Skeletal muscle tissue (tissue), 4 donors: ENCODE data around the gene INPP1. TPM values are rescaled to one million over a fixed set of nuclear protein-coding genes. Genes with fewer than 3 reads are reported as not detected.
"Not testable (repeated sequence)": the region's sequence is repeated elsewhere in the genome, so short reads cannot be mapped to it uniquely, and the experiment has no call there.

Experiments used
- H3K27ac ChIP-seq: one replicate; pipeline ENCODE4 v1.7.0; 2013; ENCODE audit warnings: mild to moderate bottlenecking, low read depth, low read length, inconsistent platforms
- H3K27me3 ChIP-seq, 3 donors: one replicate each; pipeline ENCODE4 v1.7.0; 2013; ENCODE audit warnings: low read length in 3 of 3; ENCODE audit not compliant: control insufficient read depth in 3 of 3, insufficient read depth in 3 of 3
- H3K36me3 ChIP-seq, 3 donors: one replicate each; pipeline ENCODE4 v1.7.0; 2013; ENCODE audit warnings: low read length in 3 of 3; ENCODE audit not compliant: control insufficient read depth in 3 of 3, insufficient read depth in 3 of 3
- H3K4me1 ChIP-seq, 3 donors: one replicate each; pipeline ENCODE4 v1.7.0; 2013; ENCODE audit warnings: low read length in 3 of 3, mild to moderate bottlenecking in 3 of 3; ENCODE audit not compliant: control insufficient read depth in 3 of 3, insufficient read depth in 3 of 3
- H3K4me3 ChIP-seq, 3 donors: one replicate each; pipeline ENCODE4 v1.7.0; 2013; ENCODE audit warnings: low read length in 3 of 3
- H3K9ac ChIP-seq, 3 donors: one replicate each; pipeline ENCODE4 v1.7.0; 2013; ENCODE audit warnings: low read length in 3 of 3, mild to moderate bottlenecking in 3 of 3, moderate library complexity in 2 of 3, low read depth in 1 of 3
- H3K9me3 ChIP-seq, 3 donors: one replicate each; pipeline ENCODE4 v1.7.0; 2013; ENCODE audit warnings: low read length in 3 of 3; ENCODE audit not compliant: control insufficient read depth in 3 of 3
- total RNA-seq: library from RNA; depleted of rRNA; stranded (reverse); fragments of >200 nt; gene quantifications from one replicate; pipeline ENCODE4 v1.2.3, GENCODE V29; 2014
- donor health status: Osteomylitis.

The INPP1 gene
- total RNA-seq, 1 donor from 2014 or later: 8.4 TPM

DNA sequence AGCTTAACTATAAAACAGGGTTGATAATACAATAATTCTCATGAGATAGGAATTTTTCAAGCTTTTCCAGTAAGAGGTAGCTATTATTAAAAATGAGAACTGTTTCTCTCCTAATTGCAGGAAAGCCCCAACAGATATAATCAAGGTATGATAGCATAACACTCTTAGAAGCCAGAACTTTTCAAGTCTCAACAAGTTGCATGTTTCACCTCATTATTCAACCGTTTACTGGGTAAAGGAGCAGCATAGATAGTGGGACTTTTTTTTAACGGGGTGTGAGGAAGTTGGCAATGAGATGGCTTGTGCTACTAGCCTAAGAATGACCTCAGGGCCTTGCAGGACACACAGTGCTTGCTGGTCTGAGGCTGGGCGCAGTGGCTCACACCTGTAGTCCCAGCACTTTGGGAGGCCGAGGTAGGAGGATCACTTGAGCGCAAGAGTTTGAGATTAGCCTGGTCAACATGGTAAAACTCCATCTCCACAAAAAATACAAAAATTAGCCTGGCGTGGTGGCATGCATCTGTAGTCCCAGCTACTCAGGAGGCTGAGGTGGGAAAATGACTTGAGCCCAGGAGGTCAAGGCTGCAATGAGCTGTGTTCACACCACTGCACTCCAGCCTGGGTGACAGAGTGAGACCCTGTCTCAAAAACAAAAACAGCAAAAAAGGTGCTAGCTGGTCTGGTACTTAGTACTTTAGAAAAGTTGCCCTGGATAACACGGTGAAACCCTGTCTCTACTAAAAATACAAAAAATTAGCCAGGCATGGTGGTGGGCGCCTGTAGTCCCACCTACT lies 15.5 kb downstream of the INPP1 start:
- not testable (repeated sequence) for H3K4me3 ChIP-seq, H3K9me3 ChIP-seq, H3K9ac ChIP-seq, H3K27me3 ChIP-seq, H3K36me3 ChIP-seq
- peaks cover 9 to 30% (median 25%) of the 10 kb centered on the region in 3 donors for H3K4me1 ChIP-seq
- H3K27ac ChIP-seq: peak overlapping the region; percentile 57

DNA sequence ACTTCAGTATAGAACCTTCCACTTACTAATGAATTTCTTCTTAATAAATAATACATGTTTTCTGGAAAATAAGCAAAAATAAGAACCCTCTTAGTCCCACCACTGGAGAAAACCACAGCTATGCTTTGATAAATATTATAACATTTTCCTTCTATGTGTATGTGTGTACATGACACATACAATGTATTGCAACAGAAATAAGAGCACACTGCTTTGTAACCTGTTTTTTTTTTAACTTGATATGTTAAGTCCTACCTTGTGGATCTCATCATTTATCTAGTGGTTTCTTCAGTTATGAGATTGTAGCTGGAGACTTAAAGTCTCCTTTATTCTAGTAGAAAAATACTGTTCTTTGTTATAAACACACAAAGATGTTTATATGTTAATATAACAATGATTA lies 17.2 kb downstream of the INPP1 start:
- Histone ChIP-seq H3K4me1 (peaks cover 5 to 24% (median 18%) of the 10 kb centered on the region in 3 donors), H3K4me3 (no peak overlapping the region), H3K36me3 (peaks cover 0 to 11% (median 3%) of the 10 kb centered on the region in 3 donors), H3K27ac (no peak overlapping the region), H3K9ac (no peak overlapping the region), H3K27me3 (no peaks in the 10 kb centered on the region), H3K9me3 (no peaks in the 10 kb centered on the region)

DNA sequence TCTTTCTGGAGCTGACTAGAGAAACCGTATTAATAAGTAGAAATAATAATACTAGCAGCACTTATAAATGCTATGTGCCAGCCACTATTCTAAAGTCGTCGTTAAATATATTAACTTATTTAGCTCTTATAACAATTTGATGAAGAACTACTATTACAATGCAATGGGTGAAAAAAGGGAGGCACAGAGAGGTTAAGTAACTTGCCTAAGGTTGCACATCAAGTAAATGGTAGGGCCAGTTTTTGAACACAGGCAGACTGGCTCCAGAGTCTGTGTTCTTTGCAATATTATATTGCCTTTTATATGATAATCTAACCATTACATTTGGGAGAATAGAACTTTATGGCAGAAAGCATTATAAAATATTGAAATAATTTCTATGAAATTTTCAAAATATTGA lies 17.6 kb downstream of the INPP1 start:
- Histone ChIP-seq H3K4me1 (peaks cover 5 to 24% (median 17%) of the 10 kb centered on the region in 3 donors), H3K27ac (no peak overlapping the region), H3K36me3 (peaks cover 0 to 15% (median 3%) of the 10 kb centered on the region in 3 donors), H3K27me3 (no peaks in the 10 kb centered on the region), H3K9me3 (no peaks in the 10 kb centered on the region), H3K4me3 (no peak overlapping the region), H3K9ac (no peak overlapping the region)

DNA sequence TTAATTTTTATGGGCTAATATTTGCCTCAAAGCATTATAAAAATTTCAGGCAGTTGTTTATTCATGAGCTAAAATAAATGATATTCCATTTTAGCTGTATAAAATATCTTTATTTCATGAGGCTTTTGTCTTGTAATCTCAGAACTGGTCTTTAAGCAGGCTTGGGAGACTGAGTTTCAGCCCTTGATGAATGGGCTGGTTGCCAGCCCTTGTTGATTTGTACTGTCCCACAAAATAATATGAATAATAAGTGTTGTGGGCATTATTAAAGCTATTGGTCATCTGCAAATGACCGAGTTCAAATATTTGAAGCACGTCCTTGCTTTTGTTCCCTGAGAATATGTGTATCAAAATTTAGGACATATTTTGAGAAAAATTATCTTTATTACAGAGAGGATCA lies 18.2 kb downstream of the INPP1 start:
- H3K36me3 ChIP-seq: peaks cover 0 to 21% (median 7%) of the 10 kb centered on the region in 3 donors
- H3K9me3 ChIP-seq: no peaks in the 10 kb centered on the region
- no peak overlapping the region for H3K4me3 ChIP-seq
- no peak overlapping the region for H3K27ac ChIP-seq
- H3K27me3 ChIP-seq: no peaks in the 10 kb centered on the region
- H3K4me1 ChIP-seq: peaks cover 5 to 24% (median 12%) of the 10 kb centered on the region in 3 donors
- H3K9ac ChIP-seq: no peak overlapping the region

DNA sequence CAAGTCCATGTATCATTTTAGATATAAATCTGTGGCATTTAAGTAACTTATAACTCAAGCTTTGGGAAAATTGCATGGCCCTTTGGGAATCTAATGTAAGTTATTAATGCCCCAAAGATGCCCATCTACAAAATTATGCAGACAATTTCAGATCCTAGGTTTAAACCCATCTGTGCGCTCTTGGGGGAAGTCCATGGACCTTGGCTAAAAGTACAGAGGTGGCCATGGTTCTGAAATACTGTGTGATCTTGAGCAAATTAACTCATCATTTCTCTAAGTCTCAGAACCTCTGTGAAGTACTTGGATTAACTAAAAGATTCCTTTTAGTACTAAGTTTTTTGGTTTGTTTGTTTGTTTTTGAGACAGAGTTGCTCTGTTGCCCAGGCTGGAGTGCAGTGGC lies 19.5 kb downstream of the INPP1 start:
- H3K9me3 ChIP-seq: no peaks in the 10 kb centered on the region
- H3K27ac ChIP-seq: no peak overlapping the region
- no peaks in the 10 kb centered on the region for H3K27me3 ChIP-seq
- peaks cover 0 to 22% (median 13%) of the 10 kb centered on the region in 3 donors for H3K36me3 ChIP-seq
- peaks cover 5 to 21% (median 12%) of the 10 kb centered on the region in 3 donors for H3K4me1 ChIP-seq
- H3K9ac ChIP-seq: no peak overlapping the region
- no peak overlapping the region for H3K4me3 ChIP-seq

DNA sequence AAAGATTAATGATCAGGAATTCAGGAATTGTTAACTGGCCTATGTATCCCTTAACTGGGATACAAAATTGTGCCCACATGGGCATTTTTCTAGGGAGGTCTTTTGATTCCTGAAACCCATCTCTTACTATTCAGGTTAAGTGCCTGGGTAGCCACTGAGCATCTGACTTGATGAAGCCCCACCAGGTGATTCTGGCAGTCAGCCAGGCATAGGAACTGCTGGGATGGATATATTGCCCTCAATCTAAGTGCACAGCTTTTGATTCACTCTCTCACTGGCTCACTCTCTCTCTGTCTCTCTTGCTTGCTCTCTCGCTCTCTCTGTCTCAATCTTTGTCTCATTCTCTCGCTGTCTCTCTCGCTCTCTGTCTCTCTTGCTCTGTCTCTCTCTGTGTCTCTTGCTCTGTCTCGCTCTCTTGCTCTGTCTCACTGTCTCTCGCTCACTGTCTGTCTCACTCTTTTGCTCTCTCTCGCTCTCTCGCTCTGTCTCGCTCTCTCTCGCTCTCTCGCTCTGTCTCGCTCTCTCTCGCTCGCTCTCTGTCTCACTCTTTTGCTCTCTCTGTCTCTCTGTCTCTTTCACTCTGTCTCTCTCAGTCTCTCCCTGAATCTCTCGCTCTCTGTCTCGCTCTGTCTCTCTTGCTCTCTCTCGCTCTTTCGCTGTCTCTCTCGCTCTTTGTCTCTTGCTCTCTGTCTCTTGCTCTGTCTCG lies 22.3 kb downstream of the INPP1 start:
- no peak overlapping the region for H3K4me3 ChIP-seq
- H3K27me3 ChIP-seq: no peaks in the 10 kb centered on the region
- no peaks in the 10 kb centered on the region for H3K4me1 ChIP-seq
- no peak overlapping the region for H3K9ac ChIP-seq
- H3K27ac ChIP-seq: no peak overlapping the region
- no peaks in the 10 kb centered on the region for H3K9me3 ChIP-seq
- H3K36me3 ChIP-seq: peaks cover 5 to 40% (median 31%) of the 10 kb centered on the region in 3 donors

DNA sequence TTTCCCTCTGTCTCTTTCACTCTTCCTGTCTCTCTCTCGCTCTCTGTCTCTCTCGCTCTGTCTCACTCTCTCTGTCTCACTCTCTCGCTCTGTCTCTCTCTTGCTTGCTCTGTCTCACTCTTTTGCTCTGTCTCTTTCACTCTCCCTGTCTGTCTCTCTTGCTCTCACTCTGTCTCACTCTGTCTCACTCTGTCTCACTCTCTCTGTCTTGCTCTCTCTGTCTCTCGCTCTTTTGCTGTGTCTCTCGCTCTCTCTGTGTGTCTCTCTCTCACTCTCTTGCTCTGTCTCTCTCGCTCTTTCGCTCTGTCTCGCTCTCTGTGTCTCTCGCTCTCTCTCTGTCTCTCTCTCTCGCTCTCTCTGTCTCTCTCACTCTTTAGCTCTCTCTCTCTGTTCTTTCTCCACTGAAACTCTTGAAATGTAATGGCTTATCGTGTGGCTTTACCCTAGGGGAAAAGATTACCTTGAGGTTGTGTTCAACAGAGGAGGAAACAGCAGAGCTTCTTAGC lies 22.9 kb downstream of the INPP1 start:
- Histone ChIP-seq H3K9me3 (no peaks in the 10 kb centered on the region), H3K36me3 (peaks cover 5 to 45% (median 37%) of the 10 kb centered on the region in 3 donors), H3K27ac (no peak overlapping the region), H3K4me1 (no peaks in the 10 kb centered on the region), H3K4me3 (no peak overlapping the region), H3K27me3 (no peaks in the 10 kb centered on the region), H3K9ac (no peak overlapping the region)

DNA sequence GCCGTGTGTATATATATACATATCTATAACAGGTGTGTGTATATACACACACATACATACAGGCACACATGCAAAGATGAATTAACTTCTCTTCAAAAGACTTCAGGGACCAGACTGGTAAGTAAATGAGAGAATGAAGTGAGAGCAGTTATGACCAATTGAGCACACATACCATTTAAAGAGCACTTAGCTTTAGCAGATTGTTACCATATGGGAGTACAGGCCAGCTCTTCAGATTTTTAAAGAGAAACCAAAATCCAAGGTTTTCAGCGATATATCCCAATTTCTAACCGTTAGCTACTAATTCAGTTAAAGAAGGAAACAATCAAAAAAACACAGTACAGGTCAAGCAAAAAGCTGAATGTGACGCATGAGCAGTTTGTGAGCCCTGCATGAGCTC lies 23.7 kb downstream of the INPP1 start:
- peaks cover 5 to 45% (median 38%) of the 10 kb centered on the region in 3 donors for H3K36me3 ChIP-seq
- no peak overlapping the region for H3K9ac ChIP-seq
- H3K4me1 ChIP-seq: peaks cover 1 to 2% (median 1%) of the 10 kb centered on the region in 3 donors
- H3K4me3 ChIP-seq: no peak overlapping the region
- no peaks in the 10 kb centered on the region for H3K9me3 ChIP-seq
- no peaks in the 10 kb centered on the region for H3K27me3 ChIP-seq
- H3K27ac ChIP-seq: no peak overlapping the region

DNA sequence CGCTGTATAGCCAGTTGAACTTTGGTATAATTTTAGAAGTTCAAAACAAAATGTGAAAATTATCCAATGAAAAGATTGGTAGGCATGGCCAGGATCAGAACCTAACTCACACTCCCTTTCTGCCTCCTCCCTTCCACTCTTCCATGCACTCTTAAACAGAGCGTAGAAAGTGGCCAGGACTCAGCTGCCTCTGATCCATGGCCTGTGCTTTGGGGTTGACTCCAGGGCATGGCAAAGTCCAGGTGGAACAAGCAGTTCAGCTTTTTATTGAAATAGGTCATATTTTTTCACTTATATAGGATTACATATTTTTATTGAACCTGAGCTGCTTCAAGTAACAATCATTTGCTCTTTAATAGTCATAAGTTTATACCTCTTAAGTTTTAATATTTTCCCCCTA lies 26.2 kb downstream of the INPP1 start:
- H3K27me3 ChIP-seq: no peaks in the 10 kb centered on the region
- H3K27ac ChIP-seq: no peak overlapping the region
- H3K36me3 ChIP-seq: peaks cover 5 to 39% (median 38%) of the 10 kb centered on the region in 3 donors
- no peaks in the 10 kb centered on the region for H3K9me3 ChIP-seq
- H3K4me3 ChIP-seq: no peak overlapping the region
- peaks cover 3 to 4% (median 4%) of the 10 kb centered on the region in 3 donors for H3K4me1 ChIP-seq
- no peak overlapping the region for H3K9ac ChIP-seq

DNA sequence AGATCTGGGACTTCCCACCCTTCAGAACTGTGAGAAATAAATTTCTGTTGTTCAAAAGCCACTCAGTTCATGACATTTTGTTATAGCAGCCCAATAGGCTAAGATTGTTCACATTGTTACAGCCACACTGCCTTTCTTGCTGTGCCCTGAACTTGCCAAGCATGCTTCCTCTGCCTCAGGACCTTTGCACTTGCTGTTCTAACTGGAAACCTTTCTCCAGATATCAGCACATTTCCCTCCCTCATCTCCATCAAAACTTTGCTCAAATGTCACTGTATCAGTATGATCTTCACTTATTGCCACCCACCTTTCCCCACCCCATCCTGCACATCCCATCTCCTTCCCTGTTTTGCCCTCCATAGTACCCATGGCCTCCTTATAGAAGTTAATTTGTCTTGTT lies 32.7 kb downstream of the INPP1 start:
- Histone ChIP-seq H3K36me3 (peaks cover 0 to 3% (median 1%) of the 10 kb centered on the region in 3 donors), H3K9me3 (no peaks in the 10 kb centered on the region), H3K4me3 (no peak overlapping the region), H3K9ac (no peak overlapping the region), H3K27ac (no peak overlapping the region), H3K4me1 (peaks cover 3 to 4% (median 4%) of the 10 kb centered on the region in 3 donors), H3K27me3 (no peaks in the 10 kb centered on the region)
